HCT116 (cell line): ENCODE results near the gene FBXL15.

Experiments used
- EZH2 ChIP-seq: fragments of 200-600 bp; sonication (generic); IDR thresholded peaks from 2 replicates; pipeline ENCODE4 v1.6.1; 2017; ENCODE audit warnings: antibody characterized with exemption, mixed run types
- POLR2A ChIP-seq: IDR thresholded peaks from 2 replicates; pipeline ENCODE4 v1.7.0; 2011; ENCODE audit warnings: borderline replicate concordance; ENCODE audit not compliant: insufficient read depth, insufficient read length; ENCODE audit errors: extremely low read depth
- SP1 ChIP-seq: IDR thresholded peaks from 2 replicates; pipeline ENCODE4 v1.6.1; 2012; ENCODE audit warnings: low read depth
- TCF7L2 ChIP-seq: IDR thresholded peaks from 2 replicates; pipeline ENCODE4 v1.7.0; 2011; ENCODE audit warnings: borderline replicate concordance, inconsistent platforms; ENCODE audit not compliant: insufficient read depth, insufficient read length; ENCODE audit errors: extremely low read depth
- TF ChIP-seq, protein P1 (sequence below), 3 experiments: fragments of 200-600 bp in 1 of 3; sonication (generic) in 1 of 3; IDR thresholded peaks in 2 of 3; conservative IDR thresholded peaks in 1 of 3; 2 replicates each; pipeline ENCODE4 v1.5.1; 2012 to 2017; ENCODE audit warnings: low read depth in 2 of 3, low read length in 2 of 3, antibody characterized with exemption in 1 of 3, borderline replicate concordance in 1 of 3, control low read depth in 1 of 3, mild to moderate bottlenecking in 1 of 3, mixed read lengths in 1 of 3, mixed run types in 1 of 3, moderate library complexity in 1 of 3; ENCODE audit not compliant: insufficient read depth in 1 of 3
- TF ChIP-seq, protein P2 (sequence below): IDR thresholded peaks from 2 replicates; pipeline ENCODE4 v1.6.1; 2012; ENCODE audit warnings: low read depth
- TF ChIP-seq, protein P3 (sequence below): IDR thresholded peaks from 2 replicates; pipeline ENCODE4 v1.6.1; 2012

DNA sequence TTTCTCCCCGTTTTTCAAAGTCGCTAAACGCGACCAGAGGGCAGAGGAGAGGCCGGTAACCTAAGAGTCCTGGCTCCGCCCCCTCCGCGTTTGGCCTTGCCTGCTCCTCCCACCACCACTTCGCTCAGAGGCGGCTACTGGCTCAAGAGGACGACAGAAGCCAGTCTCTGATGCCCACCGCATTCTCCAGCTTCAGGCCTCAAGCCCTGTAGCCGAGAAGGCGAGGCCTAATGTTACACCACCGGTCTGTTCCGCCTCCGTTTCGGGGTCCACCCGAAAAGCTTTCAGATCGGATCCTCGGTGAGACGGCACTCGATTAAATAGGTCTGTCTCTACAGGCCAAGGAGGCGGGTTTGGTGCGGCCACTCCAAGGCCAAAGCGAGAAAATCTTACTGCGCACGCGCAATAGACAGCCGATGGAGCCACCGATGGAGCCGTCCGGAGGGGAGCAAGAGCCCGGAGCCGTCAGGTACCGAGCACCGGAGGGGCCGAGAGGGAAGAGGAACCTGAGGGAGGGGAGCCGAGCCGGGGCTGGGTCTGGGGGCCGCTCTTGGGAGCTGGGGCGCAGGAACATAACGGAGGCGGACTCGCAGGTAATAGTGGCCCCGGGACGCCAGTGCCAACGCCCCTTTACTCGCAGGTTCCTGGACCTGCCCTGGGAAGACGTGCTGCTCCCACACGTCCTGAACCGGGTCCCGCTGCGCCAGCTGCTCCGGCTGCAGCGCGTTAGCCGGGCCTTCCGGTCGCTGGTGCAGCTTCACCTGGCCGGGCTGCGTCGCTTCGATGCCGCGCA is at the start of gene FBXL15:
- TF ChIP-seq, protein P1, sequence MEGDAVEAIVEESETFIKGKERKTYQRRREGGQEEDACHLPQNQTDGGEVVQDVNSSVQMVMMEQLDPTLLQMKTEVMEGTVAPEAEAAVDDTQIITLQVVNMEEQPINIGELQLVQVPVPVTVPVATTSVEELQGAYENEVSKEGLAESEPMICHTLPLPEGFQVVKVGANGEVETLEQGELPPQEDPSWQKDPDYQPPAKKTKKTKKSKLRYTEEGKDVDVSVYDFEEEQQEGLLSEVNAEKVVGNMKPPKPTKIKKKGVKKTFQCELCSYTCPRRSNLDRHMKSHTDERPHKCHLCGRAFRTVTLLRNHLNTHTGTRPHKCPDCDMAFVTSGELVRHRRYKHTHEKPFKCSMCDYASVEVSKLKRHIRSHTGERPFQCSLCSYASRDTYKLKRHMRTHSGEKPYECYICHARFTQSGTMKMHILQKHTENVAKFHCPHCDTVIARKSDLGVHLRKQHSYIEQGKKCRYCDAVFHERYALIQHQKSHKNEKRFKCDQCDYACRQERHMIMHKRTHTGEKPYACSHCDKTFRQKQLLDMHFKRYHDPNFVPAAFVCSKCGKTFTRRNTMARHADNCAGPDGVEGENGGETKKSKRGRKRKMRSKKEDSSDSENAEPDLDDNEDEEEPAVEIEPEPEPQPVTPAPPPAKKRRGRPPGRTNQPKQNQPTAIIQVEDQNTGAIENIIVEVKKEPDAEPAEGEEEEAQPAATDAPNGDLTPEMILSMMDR (IDR thresholded peaks at IDR 0.05 in 2 of 3, conservative IDR thresholded peaks at IDR 0.05 in 1 of 3; ENCODE audit: borderline replicate concordance in 1 of 3, insufficient read depth in 1 of 3, low read depth in 2 of 3, low read length in 2 of 3) = no peak
- no peak for TF ChIP-seq EZH2
- TF ChIP-seq, protein P2, sequence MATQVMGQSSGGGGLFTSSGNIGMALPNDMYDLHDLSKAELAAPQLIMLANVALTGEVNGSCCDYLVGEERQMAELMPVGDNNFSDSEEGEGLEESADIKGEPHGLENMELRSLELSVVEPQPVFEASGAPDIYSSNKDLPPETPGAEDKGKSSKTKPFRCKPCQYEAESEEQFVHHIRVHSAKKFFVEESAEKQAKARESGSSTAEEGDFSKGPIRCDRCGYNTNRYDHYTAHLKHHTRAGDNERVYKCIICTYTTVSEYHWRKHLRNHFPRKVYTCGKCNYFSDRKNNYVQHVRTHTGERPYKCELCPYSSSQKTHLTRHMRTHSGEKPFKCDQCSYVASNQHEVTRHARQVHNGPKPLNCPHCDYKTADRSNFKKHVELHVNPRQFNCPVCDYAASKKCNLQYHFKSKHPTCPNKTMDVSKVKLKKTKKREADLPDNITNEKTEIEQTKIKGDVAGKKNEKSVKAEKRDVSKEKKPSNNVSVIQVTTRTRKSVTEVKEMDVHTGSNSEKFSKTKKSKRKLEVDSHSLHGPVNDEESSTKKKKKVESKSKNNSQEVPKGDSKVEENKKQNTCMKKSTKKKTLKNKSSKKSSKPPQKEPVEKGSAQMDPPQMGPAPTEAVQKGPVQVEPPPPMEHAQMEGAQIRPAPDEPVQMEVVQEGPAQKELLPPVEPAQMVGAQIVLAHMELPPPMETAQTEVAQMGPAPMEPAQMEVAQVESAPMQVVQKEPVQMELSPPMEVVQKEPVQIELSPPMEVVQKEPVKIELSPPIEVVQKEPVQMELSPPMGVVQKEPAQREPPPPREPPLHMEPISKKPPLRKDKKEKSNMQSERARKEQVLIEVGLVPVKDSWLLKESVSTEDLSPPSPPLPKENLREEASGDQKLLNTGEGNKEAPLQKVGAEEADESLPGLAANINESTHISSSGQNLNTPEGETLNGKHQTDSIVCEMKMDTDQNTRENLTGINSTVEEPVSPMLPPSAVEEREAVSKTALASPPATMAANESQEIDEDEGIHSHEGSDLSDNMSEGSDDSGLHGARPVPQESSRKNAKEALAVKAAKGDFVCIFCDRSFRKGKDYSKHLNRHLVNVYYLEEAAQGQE = no peak
- TF ChIP-seq, protein P3, sequence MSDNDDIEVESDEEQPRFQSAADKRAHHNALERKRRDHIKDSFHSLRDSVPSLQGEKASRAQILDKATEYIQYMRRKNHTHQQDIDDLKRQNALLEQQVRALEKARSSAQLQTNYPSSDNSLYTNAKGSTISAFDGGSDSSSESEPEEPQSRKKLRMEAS = no peak
- no peak for TF ChIP-seq SP1
- TF ChIP-seq POLR2A = peak; percentile 51
- TF ChIP-seq TCF7L2 = peak; percentile 88
